Measurements from ENCODE around the gene SPANXC. TPM values are rescaled to one million over a fixed set of nuclear protein-coding genes. Genes with fewer than 3 reads are reported as not detected.
"Not testable (repeated sequence)": the region's sequence is repeated elsewhere in the genome, so short reads cannot be mapped to it uniquely, and the experiment has no call there.

Gene SPANXC, protein sequence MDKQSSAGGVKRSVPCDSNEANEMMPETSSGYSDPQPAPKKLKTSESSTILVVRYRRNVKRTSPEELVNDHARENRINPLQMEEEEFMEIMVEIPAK
- total RNA-seq (2021; ENCODE audit: unreplicated experiment) = not detected
- not detected for polyA plus RNA-seq (2012; ENCODE audit: insufficient read length)
- Bru-seq, nascent RNA = not detected
- BruChase-seq, experiment 1, labeled RNA remaining after a 2-hour chase = not detected
- BruChase-seq, experiment 2, labeled RNA remaining after a 6-hour chase = not detected
- long read RNA-seq = 0 reads

GRCh38 chrX:141242417-141242816 is at the start of gene SPANXC:
SPANXC (minus strand) TSS chrX:141242517; CDS start chrX:141242457, 60 bp downstream.
- H3K4me1 ChIP-seq (ENCODE audit: control insufficient read depth, insufficient read depth, low read length); H3K27ac ChIP-seq (ENCODE audit: low read length); CTCF ChIA-PET; H3K4me3 ChIP-seq (ENCODE audit: low read depth in 2 of 2, low read length in 2 of 2); H3K27me3 ChIP-seq (ENCODE audit: control insufficient read depth, insufficient read depth, low read length); BruUV-seq (replicated peaks); DNase-seq (ENCODE audit: low read depth, low spot score); in situ Hi-C loops (cut with HindIII; ENCODE audit: low pct_unique_long_range_greater_than_20kb, low sequenced_read_pairs); H3K9me3 ChIP-seq (ENCODE audit: control insufficient read depth, insufficient read depth, low read depth, low read length); intact Hi-C loops (cut with micrococcal nuclease; ENCODE audit: unreplicated experiment); POLR2A ChIA-PET; H3K36me3 ChIP-seq (ENCODE audit: control insufficient read depth, insufficient read depth, low read length); ATAC-seq: not testable (repeated sequence)

DNA sequence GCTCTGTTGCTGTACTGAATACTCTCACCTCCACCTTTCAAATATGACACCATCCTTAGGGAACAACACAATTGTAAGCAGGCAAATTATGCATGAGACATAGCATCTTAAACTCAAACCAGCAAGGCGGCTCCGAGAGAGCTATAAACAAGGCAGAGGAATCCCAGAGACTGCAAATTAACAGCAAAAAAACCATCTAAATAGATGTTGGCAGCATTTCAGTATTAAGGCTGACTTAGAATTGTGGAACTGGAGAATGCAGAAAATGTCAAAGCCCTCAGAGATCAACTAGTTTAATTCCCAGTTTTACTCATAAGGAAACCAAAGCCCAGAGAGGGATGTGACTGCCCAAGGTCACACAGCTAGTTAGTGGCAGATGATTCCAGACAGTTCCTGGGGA is 37.2 kb upstream of the SPANXC start:
- Histone ChIP-seq H3K4me1 (ENCODE audit: control insufficient read depth, insufficient read depth, low read length) (no peaks in the 10 kb centered on the region), H3K4me3 (ENCODE audit: low read depth in 2 of 2, low read length in 2 of 2) (no peak overlapping the region), H3K27ac (ENCODE audit: low read length) (no peak overlapping the region), H3K9me3 (ENCODE audit: control insufficient read depth, insufficient read depth, low read depth, low read length) (no peaks in the 10 kb centered on the region), H3K36me3 (ENCODE audit: control insufficient read depth, insufficient read depth, low read length) (no peaks in the 10 kb centered on the region), H3K27me3 (ENCODE audit: control insufficient read depth, insufficient read depth, low read length) (no peaks in the 10 kb centered on the region)
- intact Hi-C loops (cut with micrococcal nuclease; ENCODE audit: unreplicated experiment) (loop anchor here (5.0 kb wide), 1 partner anchor 362 kb away; no protein-coding TSS in a partner anchor), in situ Hi-C loops (cut with HindIII; ENCODE audit: low pct_unique_long_range_greater_than_20kb, low sequenced_read_pairs) (no loop called here)
- CTCF ChIA-PET = no interaction called here
- BruUV-seq (replicated peaks) = no TSS peak
- POLR2A ChIA-PET = no interaction called here
- ATAC-seq (no peak), DNase-seq (ENCODE audit: low read depth, low spot score) (no peak)
- TF ChIP-seq SIN3A (IDR thresholded peaks at IDR 0.05; ENCODE audit: borderline replicate concordance, insufficient read depth, low read depth, low read length) = no peak
- no peak for TF ChIP-seq POLR2AphosphoS5 (IDR thresholded peaks at IDR 0.05; ENCODE audit: low read depth, low read length)
- no peak for TF ChIP-seq CTCF (IDR thresholded peaks at IDR 0.05)
- TF ChIP-seq, protein P1, sequence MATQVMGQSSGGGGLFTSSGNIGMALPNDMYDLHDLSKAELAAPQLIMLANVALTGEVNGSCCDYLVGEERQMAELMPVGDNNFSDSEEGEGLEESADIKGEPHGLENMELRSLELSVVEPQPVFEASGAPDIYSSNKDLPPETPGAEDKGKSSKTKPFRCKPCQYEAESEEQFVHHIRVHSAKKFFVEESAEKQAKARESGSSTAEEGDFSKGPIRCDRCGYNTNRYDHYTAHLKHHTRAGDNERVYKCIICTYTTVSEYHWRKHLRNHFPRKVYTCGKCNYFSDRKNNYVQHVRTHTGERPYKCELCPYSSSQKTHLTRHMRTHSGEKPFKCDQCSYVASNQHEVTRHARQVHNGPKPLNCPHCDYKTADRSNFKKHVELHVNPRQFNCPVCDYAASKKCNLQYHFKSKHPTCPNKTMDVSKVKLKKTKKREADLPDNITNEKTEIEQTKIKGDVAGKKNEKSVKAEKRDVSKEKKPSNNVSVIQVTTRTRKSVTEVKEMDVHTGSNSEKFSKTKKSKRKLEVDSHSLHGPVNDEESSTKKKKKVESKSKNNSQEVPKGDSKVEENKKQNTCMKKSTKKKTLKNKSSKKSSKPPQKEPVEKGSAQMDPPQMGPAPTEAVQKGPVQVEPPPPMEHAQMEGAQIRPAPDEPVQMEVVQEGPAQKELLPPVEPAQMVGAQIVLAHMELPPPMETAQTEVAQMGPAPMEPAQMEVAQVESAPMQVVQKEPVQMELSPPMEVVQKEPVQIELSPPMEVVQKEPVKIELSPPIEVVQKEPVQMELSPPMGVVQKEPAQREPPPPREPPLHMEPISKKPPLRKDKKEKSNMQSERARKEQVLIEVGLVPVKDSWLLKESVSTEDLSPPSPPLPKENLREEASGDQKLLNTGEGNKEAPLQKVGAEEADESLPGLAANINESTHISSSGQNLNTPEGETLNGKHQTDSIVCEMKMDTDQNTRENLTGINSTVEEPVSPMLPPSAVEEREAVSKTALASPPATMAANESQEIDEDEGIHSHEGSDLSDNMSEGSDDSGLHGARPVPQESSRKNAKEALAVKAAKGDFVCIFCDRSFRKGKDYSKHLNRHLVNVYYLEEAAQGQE (IDR thresholded peaks at IDR 0.05; ENCODE audit: insufficient read depth in 1 of 2, low read depth in 2 of 2, low read length in 1 of 2) = no peak
- TF ChIP-seq TCF7L2 (IDR thresholded peaks at IDR 0.05; ENCODE audit: low read depth, low read length) = no peak

GRCh38 chrX:141278306-141278705 is 36.0 kb upstream of the SPANXC start:
- intact Hi-C loops (cut with micrococcal nuclease; ENCODE audit: unreplicated experiment) = loop anchor here (5.0 kb wide), 1 partner anchor 361 kb away; no protein-coding TSS in a partner anchor
- ChIA-PET POLR2A (no interaction called here), CTCF (no interaction called here)
- Histone ChIP-seq H3K4me1 (ENCODE audit: control insufficient read depth, insufficient read depth, low read length) (no peaks in the 10 kb centered on the region), H3K36me3 (ENCODE audit: control insufficient read depth, insufficient read depth, low read length) (no peaks in the 10 kb centered on the region), H3K4me3 (ENCODE audit: low read depth in 2 of 2, low read length in 2 of 2) (no peak overlapping the region), H3K27ac (ENCODE audit: low read length) (no peak overlapping the region), H3K27me3 (ENCODE audit: control insufficient read depth, insufficient read depth, low read length) (no peaks in the 10 kb centered on the region), H3K9me3 (ENCODE audit: control insufficient read depth, insufficient read depth, low read depth, low read length) (no peaks in the 10 kb centered on the region)
- peak; percentile 60; the same call in 1 of the 2 replicates for ATAC-seq
- in situ Hi-C loops (cut with HindIII; ENCODE audit: low pct_unique_long_range_greater_than_20kb, low sequenced_read_pairs) = no loop called here
- no TSS peak for BruUV-seq (replicated peaks)
- TF ChIP-seq TCF7L2 (IDR thresholded peaks at IDR 0.05; ENCODE audit: low read depth, low read length) = no peak
- TF ChIP-seq CTCF (IDR thresholded peaks at IDR 0.05) = peak; percentile 76
- no peak for DNase-seq (ENCODE audit: low read depth, low spot score)

Data from Panc1 (cell line).